ENCODE measurements around the gene HBS1L.

HBS1L gene

DNA sequence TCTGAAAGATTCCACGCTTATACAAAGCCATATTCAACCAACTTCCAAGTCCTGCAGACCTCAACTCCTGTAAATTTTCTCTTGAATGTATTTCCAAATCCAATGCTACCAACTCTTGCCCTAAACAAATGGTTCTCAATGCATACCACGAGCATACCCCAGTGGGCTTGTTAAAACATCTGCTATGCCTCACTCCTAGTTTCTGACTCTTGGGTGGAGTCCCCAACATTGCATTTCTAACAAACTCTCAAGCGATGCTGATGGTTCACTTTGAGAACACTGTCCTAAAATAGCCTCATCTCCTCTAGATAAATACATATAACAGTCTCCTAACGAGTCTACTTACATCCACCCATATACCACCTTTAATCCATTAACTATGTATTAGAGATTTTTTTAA, 7.3 kb downstream of the HBS1L start:
- no peak for DNase-seq (ENCODE audit: low spot score)
- H3K27ac ChIP-seq, result no peak overlapping the region
- POLR2A ChIA-PET (ENCODE audit: low non-redundant PET), result no interaction called here
- CTCF ChIA-PET, result no interaction called here
- TF ChIP-seq, protein P1, sequence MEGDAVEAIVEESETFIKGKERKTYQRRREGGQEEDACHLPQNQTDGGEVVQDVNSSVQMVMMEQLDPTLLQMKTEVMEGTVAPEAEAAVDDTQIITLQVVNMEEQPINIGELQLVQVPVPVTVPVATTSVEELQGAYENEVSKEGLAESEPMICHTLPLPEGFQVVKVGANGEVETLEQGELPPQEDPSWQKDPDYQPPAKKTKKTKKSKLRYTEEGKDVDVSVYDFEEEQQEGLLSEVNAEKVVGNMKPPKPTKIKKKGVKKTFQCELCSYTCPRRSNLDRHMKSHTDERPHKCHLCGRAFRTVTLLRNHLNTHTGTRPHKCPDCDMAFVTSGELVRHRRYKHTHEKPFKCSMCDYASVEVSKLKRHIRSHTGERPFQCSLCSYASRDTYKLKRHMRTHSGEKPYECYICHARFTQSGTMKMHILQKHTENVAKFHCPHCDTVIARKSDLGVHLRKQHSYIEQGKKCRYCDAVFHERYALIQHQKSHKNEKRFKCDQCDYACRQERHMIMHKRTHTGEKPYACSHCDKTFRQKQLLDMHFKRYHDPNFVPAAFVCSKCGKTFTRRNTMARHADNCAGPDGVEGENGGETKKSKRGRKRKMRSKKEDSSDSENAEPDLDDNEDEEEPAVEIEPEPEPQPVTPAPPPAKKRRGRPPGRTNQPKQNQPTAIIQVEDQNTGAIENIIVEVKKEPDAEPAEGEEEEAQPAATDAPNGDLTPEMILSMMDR (conservative IDR thresholded peaks at IDR 0.05; ENCODE audit: low read depth), result no peak

DNA sequence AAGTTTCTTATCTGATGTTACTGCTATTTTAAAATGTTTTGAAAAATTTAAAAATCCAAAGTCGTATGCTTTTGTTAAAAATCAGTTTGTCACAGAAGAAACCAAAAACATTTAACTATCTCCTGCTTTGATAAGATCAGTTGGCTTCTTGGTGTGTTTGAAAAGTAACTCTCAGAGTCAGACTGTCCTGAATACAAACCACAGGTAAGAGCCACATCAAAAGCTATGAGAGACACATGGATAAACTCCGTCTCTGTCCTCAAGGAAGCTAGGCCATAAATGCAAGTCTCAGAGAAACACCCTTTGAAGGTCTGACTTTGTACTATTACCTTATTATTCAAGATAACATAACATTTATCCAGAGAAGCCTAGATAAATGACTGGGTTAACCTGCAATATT, 7.7 kb downstream of the HBS1L start:
- DNase-seq (ENCODE audit: low spot score), result no peak
- TF ChIP-seq, protein P1 (conservative IDR thresholded peaks at IDR 0.05; ENCODE audit: low read depth), result no peak
- CTCF ChIA-PET, result no interaction called here

DNA sequence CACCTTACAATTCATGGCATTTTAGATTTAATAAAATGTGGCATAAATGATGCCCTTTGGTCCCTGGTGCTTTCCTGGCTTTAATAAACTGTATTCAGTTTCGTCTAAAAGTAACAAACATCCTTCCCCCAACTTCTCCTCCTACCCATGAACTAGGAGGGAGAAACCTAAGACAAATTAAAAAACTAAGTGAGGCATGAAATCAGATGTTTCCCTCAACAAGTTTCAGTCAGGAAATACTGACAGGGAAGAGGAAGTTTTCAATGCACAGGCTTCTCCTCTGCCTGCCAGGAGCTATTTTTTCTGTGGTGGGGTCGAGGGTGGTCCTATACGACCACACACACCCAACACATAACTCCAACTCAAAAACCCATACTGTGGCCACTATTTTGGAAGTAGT, 10.0 kb downstream of the HBS1L start:
- ChIA-PET POLR2A (ENCODE audit: low non-redundant PET) (no interaction called here), CTCF (no interaction called here)
- TF ChIP-seq, protein P1 (conservative IDR thresholded peaks at IDR 0.05; ENCODE audit: low read depth), result no peak
- H3K27ac ChIP-seq, result no peak overlapping the region
- DNase-seq (ENCODE audit: low spot score), result no peak

More for the DNA sequence above, 7.7 kb downstream of the HBS1L start:
- POLR2A ChIA-PET (ENCODE audit: low non-redundant PET), result no interaction called here
- H3K27ac ChIP-seq, result no peak overlapping the region

DNA sequence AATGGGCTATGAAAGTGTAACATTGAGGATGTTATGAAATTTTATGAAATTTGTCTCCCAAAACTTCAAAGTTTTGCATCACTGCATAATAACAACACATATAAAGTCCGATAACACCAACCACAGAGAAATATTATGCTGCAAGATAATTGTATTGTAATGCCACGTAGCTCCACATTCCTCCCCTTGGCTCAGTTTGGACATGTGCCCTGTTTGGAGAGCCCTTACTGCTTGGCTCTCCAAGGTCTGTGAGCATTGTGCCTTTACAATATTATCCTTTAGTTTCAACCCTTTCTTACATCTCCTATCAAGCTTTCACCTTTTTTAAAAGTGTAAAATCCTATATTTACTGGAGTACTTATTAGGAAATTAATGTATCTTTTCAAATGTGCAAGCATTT, 10.8 kb downstream of the HBS1L start:
- no peak for DNase-seq (ENCODE audit: low spot score)
- ChIA-PET CTCF (no interaction called here), POLR2A (ENCODE audit: low non-redundant PET) (no interaction called here)
- no peak overlapping the region for H3K27ac ChIP-seq
- TF ChIP-seq, protein P1 (conservative IDR thresholded peaks at IDR 0.05; ENCODE audit: low read depth), result no peak

DNA sequence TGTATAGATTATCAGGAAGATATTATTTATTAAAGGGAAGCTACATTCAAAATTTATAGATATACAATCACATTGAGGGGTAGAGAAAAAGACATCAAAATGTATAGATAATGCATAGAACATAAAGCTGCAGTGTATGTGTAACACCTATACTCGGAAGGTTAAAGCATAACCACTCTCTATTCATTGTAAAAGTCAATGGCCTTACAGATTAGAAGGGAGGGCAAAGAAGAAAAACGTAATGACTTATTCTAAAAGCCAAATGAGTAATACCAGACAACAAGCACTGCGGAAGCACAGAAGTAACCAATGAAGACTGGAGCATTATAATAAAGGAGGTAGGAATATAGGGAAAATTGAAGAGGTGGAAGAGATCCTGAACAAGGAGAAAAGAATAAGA, 11.3 kb downstream of the HBS1L start:
- ChIA-PET POLR2A (ENCODE audit: low non-redundant PET) (no interaction called here), CTCF (interaction anchor here (0.6 kb wide), 1 partner anchor 300 kb away, joined by 5 read pairs; no protein-coding TSS in a partner anchor)
- TF ChIP-seq, protein P1 (conservative IDR thresholded peaks at IDR 0.05; ENCODE audit: low read depth), result no peak
- no peak overlapping the region for H3K27ac ChIP-seq
- DNase-seq (ENCODE audit: low spot score), result no peak

DNA sequence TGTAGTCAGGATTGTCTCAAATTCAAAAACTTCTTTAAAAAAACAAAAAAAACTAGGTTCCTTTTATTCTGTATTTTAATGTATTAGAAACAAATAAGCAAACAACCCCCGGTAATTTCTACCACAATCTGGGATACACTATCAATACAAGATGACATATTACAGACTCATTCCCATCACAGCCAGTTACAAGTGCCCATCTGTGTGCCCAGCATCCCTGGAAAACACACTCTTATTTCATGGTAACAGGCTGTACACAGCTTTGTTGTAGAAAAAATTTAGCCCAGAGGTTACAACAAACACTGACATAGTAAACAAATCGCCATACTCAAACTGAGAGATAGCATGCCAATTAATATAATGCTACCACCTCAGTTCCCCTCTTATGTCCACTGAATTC, 16.3 kb downstream of the HBS1L start:
- no peak for DNase-seq (ENCODE audit: low spot score)
- no peak overlapping the region for H3K27ac ChIP-seq
- ChIA-PET POLR2A (ENCODE audit: low non-redundant PET) (no interaction called here), CTCF (no interaction called here)
- TF ChIP-seq, protein P1 (conservative IDR thresholded peaks at IDR 0.05; ENCODE audit: low read depth), result no peak

DNA sequence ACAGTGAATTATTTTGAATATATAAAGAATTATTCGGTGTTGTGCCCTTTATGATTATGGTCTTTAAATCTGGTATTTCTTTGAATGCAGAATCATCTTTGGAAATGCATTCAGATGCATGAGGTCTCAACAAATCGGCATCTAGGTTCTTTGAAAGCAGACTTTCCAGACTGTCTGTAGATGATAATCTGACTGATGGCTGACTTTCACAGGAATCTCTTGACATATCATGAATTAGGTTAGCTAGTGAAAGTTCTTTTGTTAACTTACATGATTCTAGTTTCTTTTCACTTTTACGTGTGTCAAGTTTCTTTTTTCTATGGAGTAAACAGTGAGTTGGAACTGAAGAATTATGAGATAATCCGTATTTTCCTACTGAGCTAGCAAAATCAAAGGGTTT, 17.1 kb downstream of the HBS1L start:
- DNase-seq (ENCODE audit: low spot score), result no peak
- ChIA-PET POLR2A (ENCODE audit: low non-redundant PET) (no interaction called here), CTCF (no interaction called here)
- TF ChIP-seq, protein P1 (conservative IDR thresholded peaks at IDR 0.05; ENCODE audit: low read depth), result no peak
- no peak overlapping the region for H3K27ac ChIP-seq

Measured in RWPE1 (cell line).